Measurements from ENCODE around the gene CCDC33.

The CCDC33 gene

GRCh38 chr15:74213858-74214284 lies 22.3 kb upstream of the CCDC33 start:
- FAIRE-seq (no peak), DNase-seq (ENCODE audit: insufficient read length, low spot score) (no peak)
- TF ChIP-seq CTCF (IDR thresholded peaks at IDR 0.05; ENCODE audit: insufficient read depth, missing control alignments) = no peak

GRCh38 chr15:74214324-74215021 lies 21.7 kb upstream of the CCDC33 start:
- no peak for TF ChIP-seq CTCF (IDR thresholded peaks at IDR 0.05; ENCODE audit: insufficient read depth, missing control alignments)
- DNase-seq (ENCODE audit: insufficient read length, low spot score) (no peak), FAIRE-seq (no peak)

GRCh38 chr15:74215958-74216357 lies 20.2 kb upstream of the CCDC33 start:
- no peak for FAIRE-seq
- no peak for TF ChIP-seq CTCF (IDR thresholded peaks at IDR 0.05; ENCODE audit: insufficient read depth, missing control alignments)
- no peak for DNase-seq (ENCODE audit: insufficient read length, low spot score)

- FAIRE-seq = no peak
- no peak for TF ChIP-seq CTCF (IDR thresholded peaks at IDR 0.05; ENCODE audit: insufficient read depth, missing control alignments)
These were observed 19.2 kb upstream of the CCDC33 start for GRCh38 chr15:74216949-74217348.

GRCh38 chr15:74217907-74218885 lies 17.9 kb upstream of the CCDC33 start:
- FAIRE-seq (no peak), DNase-seq (ENCODE audit: insufficient read length, low spot score) (no peak)
- no peak for TF ChIP-seq CTCF (IDR thresholded peaks at IDR 0.05; ENCODE audit: insufficient read depth, missing control alignments)

More at GRCh38 chr15:74216949-74217348, 19.2 kb upstream of the CCDC33 start:
- no peak for DNase-seq (ENCODE audit: insufficient read length, low spot score)

GRCh38 chr15:74220475-74221248 lies 15.5 kb upstream of the CCDC33 start:
- no peak for TF ChIP-seq CTCF (IDR thresholded peaks at IDR 0.05; ENCODE audit: insufficient read depth, missing control alignments)
- DNase-seq (ENCODE audit: insufficient read length, low spot score) (no peak), FAIRE-seq (no peak)

All from D721Med (cell line).